Measurements from ENCODE around the gene CLEC2B. TPM values are rescaled to one million over a fixed set of nuclear protein-coding genes. Genes with fewer than 3 reads are reported as not detected.

The CLEC2B gene
- total RNA-seq, 2 experiments from 2014 or later = 12.6 to 13.7 TPM

DNA sequence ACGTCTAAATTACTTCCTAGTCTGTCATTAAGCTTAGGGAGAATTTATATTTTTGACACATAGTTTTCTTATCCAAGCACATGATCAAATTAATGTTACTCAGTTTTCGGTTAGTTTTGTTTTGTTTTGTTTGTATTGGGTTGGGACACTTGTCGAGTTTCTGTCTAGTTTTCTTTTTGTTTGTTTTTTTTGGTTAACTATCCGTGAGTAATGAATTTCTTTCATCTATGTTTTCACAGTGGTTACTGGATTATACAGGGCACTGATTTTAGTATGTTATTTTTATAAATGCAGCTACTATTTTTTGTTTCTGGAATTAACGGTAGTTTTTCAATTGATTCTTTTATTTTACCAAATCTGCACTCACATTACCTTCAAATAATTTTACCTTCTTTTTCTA is 39.2 kb downstream of the CLEC2B start:
- ChIA-PET CTCF (interaction anchor here (0.8 to 2.2 kb wide), 4 partner anchors 15 to 97 kb away, joined by 3 to 10 read pairs (median 4); no protein-coding TSS in a partner anchor), POLR2A (no interaction called here)
- Mint-ChIP-seq H3K27me3 (no peaks in the 10 kb centered on the region), H3K27ac (no peak overlapping the region), H3K4me3 (no peak overlapping the region), H3K9me3 (no peaks in the 10 kb centered on the region), H3K36me3 (no peaks in the 10 kb centered on the region), H3K4me1 (ENCODE audit: low read depth) (no peaks in the 10 kb centered on the region)
- intact Hi-C loops (cut with micrococcal nuclease) = no loop called here
- no peak for DNase-seq

DNA sequence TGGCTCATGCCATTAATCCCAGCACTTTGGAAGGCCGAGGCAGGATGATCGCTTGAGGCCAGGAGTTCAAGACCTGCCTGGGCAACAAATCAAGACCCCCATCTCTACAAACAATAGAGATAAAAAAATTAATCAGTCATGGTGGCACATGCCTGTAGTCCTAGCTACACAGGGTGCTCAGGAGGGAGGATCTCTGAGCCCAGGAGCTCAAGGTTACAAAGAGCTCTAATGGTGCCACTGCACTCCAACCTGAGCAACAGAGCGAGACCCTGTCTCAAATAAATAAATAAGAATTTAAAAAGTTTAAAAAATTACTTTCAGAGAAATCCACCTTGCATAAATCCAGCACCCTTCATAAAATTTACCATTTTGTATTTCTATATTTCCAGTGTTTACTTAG is 39.7 kb downstream of the CLEC2B start:
- no peak overlapping the region for H3K27ac Mint-ChIP-seq
- intact Hi-C loops (cut with micrococcal nuclease) = no loop called here
- no peak overlapping the region for H3K4me3 Mint-ChIP-seq
- no peaks in the 10 kb centered on the region for H3K9me3 Mint-ChIP-seq
- no peaks in the 10 kb centered on the region for H3K4me1 Mint-ChIP-seq (ENCODE audit: low read depth)
- ChIA-PET CTCF (interaction anchor here (0.8 to 2.2 kb wide), 4 partner anchors 14 to 97 kb away, joined by 3 to 10 read pairs (median 4); no protein-coding TSS in a partner anchor), POLR2A (interaction anchor here (0.6 kb wide), 1 partner anchor 104 kb away, joined by 4 read pairs; no protein-coding TSS in a partner anchor)
- DNase-seq = no peak
- H3K27me3 Mint-ChIP-seq = no peaks in the 10 kb centered on the region
- no peaks in the 10 kb centered on the region for H3K36me3 Mint-ChIP-seq

DNA sequence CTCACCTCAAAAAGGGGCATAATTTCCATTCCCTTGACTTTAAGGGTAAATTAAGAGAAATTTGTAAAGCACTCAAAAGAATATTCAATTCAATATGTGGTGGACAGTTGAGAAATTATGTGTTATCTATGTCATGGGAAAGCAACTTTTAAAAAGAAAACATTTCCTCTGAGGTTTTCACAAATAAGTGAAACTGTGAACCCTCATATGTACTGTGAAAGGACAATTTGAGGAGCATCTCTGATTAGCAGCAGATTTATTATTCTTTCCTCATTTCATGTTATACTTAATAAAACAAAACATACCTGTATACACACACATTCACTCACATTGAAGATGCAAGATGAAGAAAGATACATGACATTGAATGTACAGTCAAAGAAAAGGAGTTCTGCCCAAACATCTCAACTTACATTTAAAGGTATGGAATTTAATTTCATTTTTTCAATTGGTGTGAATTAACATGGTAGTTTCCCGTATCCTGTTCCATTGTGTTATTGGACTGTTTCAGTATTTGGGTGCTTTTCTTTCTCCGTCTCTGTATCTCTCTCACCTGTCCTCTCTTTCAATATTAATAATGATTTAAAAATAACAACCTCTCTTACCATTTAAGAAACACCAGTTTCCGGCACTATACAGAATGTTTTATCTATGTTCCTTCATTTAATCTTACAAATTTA is 41.8 kb downstream of the CLEC2B start, which contains the start of gene KLRF1:
Gene KLRF1, plus strand, starts transcription at position 273 of the 680 bp plus-strand sequence. Its CDS starts 64 bp downstream, at position 337.
- no peak within 1 kb of the TSS for H3K4me3 Mint-ChIP-seq
- H3K9me3 Mint-ChIP-seq = no peaks in the 10 kb centered on the region
- no peak within 1 kb of the TSS for H3K27ac Mint-ChIP-seq
- ChIA-PET CTCF (interaction anchor here (0.6 to 0.8 kb wide), 2 partner anchors 125 to 1179 kb away, joined by 3 read pairs; no protein-coding TSS in a partner anchor), POLR2A (no interaction called here)
- intact Hi-C loops (cut with micrococcal nuclease) = no loop called here
- DNase-seq = no peak
- no peaks in the 10 kb centered on the region for H3K4me1 Mint-ChIP-seq (ENCODE audit: low read depth)
- H3K27me3 Mint-ChIP-seq = peaks cover 5% of the 10 kb centered on the region
- H3K36me3 Mint-ChIP-seq = no peaks in the 10 kb centered on the region

DNA sequence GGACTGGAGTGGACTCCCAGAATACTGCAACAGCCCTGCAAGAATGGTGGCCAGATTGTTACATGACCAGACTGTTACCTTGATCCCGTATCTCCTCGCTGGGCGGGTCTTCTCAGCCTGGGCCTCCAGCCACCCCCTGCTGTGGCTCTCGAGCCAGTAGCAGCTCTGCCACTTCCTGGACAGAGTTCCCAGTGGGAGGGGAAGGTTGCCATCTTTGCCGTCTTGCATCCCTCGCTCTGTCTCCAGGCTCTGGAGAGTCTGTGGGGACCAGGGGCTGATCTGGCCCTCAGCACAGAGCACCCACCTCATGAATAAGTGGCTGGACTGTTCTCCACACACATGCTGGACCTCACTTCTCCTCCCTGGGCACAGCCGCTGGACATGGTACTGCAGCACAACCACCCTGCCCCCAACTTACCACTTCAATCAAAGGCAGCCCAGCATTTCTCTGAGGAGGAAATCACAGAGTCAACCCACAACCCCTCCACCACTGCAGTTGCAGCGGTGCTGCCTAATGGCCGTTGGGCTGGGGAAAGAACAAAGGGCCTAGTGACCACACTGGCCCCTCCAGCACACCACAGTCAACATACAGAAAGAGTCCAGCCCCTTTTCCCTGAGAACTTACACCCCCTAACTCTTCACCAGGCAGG is 48.7 kb downstream of the CLEC2B start:
- intact Hi-C loops (cut with micrococcal nuclease) = no loop called here
- POLR2A ChIA-PET = no interaction called here
- no peaks in the 10 kb centered on the region for H3K4me1 Mint-ChIP-seq (ENCODE audit: low read depth)
- no peaks in the 10 kb centered on the region for H3K36me3 Mint-ChIP-seq
- H3K27ac Mint-ChIP-seq = no peak overlapping the region
- peaks cover 24% of the 10 kb centered on the region for H3K27me3 Mint-ChIP-seq
- no peak overlapping the region for H3K4me3 Mint-ChIP-seq
- DNase-seq = no peak
- no peaks in the 10 kb centered on the region for H3K9me3 Mint-ChIP-seq
- CTCF ChIA-PET = no interaction called here

DNA sequence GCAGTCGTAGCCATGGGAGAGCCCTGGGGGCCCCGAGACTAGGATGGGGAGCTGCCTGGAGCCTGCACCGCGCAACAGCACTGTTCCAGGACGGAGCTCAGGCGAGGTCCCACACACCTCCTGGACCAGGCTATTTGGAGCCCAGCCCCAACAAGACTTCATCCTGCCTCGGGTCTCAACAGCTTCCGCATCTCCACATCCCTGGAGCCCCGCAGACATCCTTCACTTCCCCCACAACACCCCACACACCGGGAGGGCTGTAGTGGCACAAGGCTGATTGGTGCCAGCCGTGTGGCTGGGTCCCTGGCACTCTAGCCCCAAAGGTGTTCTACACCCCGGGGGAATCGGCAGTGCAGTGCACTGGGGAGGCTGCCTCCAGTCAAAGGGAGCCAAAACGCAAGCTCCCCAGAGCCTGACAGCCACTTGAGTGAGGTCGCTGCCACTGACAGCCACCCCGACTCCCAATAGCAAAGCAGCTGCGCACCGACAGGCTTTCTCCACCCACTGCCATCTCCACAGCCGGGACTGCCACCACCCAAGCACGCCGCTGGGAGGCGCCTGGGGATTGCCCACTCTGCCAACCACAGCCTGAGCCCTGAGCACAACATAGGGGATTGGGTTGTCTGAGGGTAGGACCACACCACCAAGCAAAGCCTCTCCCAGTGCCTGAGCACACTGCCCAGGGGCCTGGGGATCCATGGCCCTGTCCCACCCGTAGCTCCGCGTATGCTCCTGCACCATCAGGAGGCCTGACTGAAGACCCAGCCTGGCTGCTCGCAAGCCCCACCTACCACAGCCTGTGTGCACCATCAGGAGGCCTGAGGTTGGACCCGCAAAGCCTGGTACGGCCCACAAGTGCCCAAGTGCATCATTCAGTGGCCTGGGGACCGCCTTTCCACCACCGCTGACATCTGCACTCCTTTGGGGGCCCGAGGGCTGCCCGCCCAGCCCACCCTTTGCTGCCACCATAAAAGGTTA is 55.0 kb downstream of the CLEC2B start:
- no peak overlapping the region for H3K27ac Mint-ChIP-seq
- H3K9me3 Mint-ChIP-seq = no peaks in the 10 kb centered on the region
- intact Hi-C loops (cut with micrococcal nuclease) = loop anchor here (1.0 to 10.0 kb wide), 5 partner anchors 51 to 377 kb away; no protein-coding TSS in a partner anchor
- peaks cover 19% of the 10 kb centered on the region for H3K27me3 Mint-ChIP-seq
- ChIA-PET POLR2A (interaction anchor here (0.6 to 0.7 kb wide), 4 partner anchors 41 to 727 kb away, joined by 3 read pairs; no protein-coding TSS in a partner anchor), CTCF (interaction anchor here (0.6 to 14.0 kb wide), 38 partner anchors 9 to 376 kb away, joined by 3 to 139 read pairs (median 4); partner anchors contain the start of genes CLEC12B, CLEC2B and CLEC7A)
- DNase-seq = peak; percentile 91
- H3K4me3 Mint-ChIP-seq = peak overlapping the region; percentile 72
- no peaks in the 10 kb centered on the region for H3K36me3 Mint-ChIP-seq
- H3K4me1 Mint-ChIP-seq (ENCODE audit: low read depth) = peaks cover 12% of the 10 kb centered on the region

DNA sequence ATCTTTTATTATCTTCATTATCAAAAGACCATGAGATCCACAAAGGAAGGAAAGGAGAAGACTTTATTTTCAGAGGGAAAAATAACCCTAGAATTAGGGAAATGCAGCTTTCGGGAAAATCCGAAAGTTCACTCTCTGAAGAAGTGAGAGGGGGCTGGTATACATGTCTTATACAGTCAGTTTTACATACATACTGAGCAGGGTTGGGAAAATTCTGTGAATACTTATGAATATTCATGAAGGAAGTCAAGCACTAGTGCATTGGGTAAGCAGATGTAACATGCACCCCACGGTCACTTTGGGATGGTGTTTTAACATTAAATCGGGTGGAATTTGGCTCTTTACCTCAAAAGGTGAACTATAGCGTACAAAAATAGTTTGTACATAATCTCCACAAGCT is 57.5 kb downstream of the CLEC2B start:
- POLR2A ChIA-PET = interaction anchor here (1.1 kb wide), 1 partner anchor 96 kb away, joined by 4 read pairs; no protein-coding TSS in a partner anchor

DNA sequence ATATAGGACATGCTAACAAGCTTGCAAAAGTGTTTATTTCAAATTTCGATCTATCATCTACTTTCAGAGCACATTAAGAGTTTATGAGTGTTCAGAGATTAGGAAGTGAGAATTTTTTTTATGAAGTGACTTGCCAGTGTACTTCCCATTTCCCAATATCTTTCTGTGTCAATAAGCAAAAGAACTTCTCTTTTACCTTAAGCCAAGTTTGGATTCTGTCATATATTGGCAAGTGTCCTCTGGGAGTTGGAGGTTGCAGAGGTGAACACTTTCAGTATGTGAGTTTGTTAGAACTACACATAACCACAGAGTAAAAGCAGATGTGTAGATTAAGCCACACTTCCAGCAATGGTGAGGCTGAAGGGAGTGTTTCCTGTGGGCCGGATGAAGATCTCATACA is 58.5 kb downstream of the CLEC2B start:
- H3K9me3 Mint-ChIP-seq = no peaks in the 10 kb centered on the region
- no peaks in the 10 kb centered on the region for H3K36me3 Mint-ChIP-seq
- H3K27me3 Mint-ChIP-seq = peaks cover 17% of the 10 kb centered on the region
- DNase-seq = no peak
- POLR2A ChIA-PET = interaction anchor here (1.1 kb wide), 1 partner anchor 97 kb away, joined by 4 read pairs; no protein-coding TSS in a partner anchor
- H3K27ac Mint-ChIP-seq = no peak overlapping the region
- H3K4me3 Mint-ChIP-seq = no peak overlapping the region
- intact Hi-C loops (cut with micrococcal nuclease) = loop anchor here (10.0 kb wide), 1 partner anchor 194 kb away; no protein-coding TSS in a partner anchor
- CTCF ChIA-PET = interaction anchor here (0.6 to 14.0 kb wide), 3 partner anchors 26 to 129 kb away, joined by 3 to 139 read pairs (median 5); no protein-coding TSS in a partner anchor
- peaks cover 12% of the 10 kb centered on the region for H3K4me1 Mint-ChIP-seq (ENCODE audit: low read depth)

More for the DNA sequence above, 57.5 kb downstream of the CLEC2B start:
- Mint-ChIP-seq H3K4me3 (no peak overlapping the region), H3K4me1 (ENCODE audit: low read depth) (peaks cover 12% of the 10 kb centered on the region), H3K9me3 (no peaks in the 10 kb centered on the region), H3K27me3 (peaks cover 17% of the 10 kb centered on the region), H3K27ac (no peak overlapping the region), H3K36me3 (no peaks in the 10 kb centered on the region)
- DNase-seq = no peak
- intact Hi-C loops (cut with micrococcal nuclease) = loop anchor here (10.0 kb wide), 1 partner anchor 193 kb away; no protein-coding TSS in a partner anchor
- CTCF ChIA-PET = interaction anchor here (1.0 to 14.0 kb wide), 2 partner anchors 25 to 63 kb away, joined by 5 to 139 read pairs; no protein-coding TSS in a partner anchor

DNA sequence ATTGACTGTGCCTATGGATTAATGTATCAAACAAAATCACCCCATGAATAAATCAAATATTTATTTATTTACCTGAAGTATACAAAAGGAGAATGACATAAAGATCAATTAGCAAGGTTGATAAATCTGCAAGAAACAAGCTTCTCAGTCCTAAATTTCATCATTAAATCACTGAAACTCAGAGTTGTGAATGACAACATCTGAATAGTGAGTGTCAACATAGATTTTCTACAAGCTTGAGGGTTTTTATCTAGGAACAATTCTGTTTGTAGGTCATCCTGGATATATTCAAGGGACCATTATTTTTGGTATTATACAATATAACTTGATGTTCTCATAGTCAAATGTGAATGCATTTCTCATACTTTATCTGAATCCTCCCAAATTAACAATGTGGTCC is 59.3 kb downstream of the CLEC2B start:
- H3K4me1 Mint-ChIP-seq (ENCODE audit: low read depth) = peaks cover 12% of the 10 kb centered on the region
- H3K36me3 Mint-ChIP-seq = no peaks in the 10 kb centered on the region
- H3K9me3 Mint-ChIP-seq = no peaks in the 10 kb centered on the region
- intact Hi-C loops (cut with micrococcal nuclease) = loop anchor here (10.0 kb wide), 1 partner anchor 195 kb away; no protein-coding TSS in a partner anchor
- no peak overlapping the region for H3K4me3 Mint-ChIP-seq
- DNase-seq = no peak
- H3K27me3 Mint-ChIP-seq = peaks cover 17% of the 10 kb centered on the region
- ChIA-PET POLR2A (no interaction called here), CTCF (interaction anchor here (0.6 to 14.0 kb wide), 5 partner anchors 12 to 200 kb away, joined by 3 to 139 read pairs (median 3); partner anchors contain the start of gene CLEC12B)
- no peak overlapping the region for H3K27ac Mint-ChIP-seq

DNA sequence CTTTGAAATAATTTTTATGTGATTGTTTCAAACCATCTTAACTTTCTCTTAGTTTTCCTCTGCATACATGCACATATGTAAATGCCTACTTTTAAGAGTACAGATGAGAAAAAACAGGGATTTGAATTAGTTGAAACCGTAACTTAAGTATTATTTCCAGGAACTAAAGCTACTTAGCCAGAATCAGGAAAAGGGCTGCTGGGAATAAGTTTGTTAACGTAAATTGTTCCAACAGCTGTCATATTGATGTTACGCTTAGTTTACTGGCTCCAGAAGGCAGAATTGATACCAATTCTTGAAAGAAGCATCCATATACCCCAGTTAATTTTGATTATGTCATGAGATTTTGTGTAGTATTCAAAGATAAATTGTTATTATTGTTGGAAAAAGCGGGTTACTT is 59.8 kb downstream of the CLEC2B start:
- CTCF ChIA-PET = interaction anchor here (0.8 to 14.0 kb wide), 4 partner anchors 12 to 200 kb away, joined by 3 to 139 read pairs (median 4); partner anchors contain the start of gene CLEC12B
- no peak overlapping the region for H3K27ac Mint-ChIP-seq
- peaks cover 12% of the 10 kb centered on the region for H3K4me1 Mint-ChIP-seq (ENCODE audit: low read depth)
- H3K36me3 Mint-ChIP-seq = no peaks in the 10 kb centered on the region
- intact Hi-C loops (cut with micrococcal nuclease) = no loop called here
- POLR2A ChIA-PET = no interaction called here
- H3K9me3 Mint-ChIP-seq = no peaks in the 10 kb centered on the region
- H3K27me3 Mint-ChIP-seq = peaks cover 17% of the 10 kb centered on the region
- DNase-seq = no peak
- H3K4me3 Mint-ChIP-seq = no peak overlapping the region

DNA sequence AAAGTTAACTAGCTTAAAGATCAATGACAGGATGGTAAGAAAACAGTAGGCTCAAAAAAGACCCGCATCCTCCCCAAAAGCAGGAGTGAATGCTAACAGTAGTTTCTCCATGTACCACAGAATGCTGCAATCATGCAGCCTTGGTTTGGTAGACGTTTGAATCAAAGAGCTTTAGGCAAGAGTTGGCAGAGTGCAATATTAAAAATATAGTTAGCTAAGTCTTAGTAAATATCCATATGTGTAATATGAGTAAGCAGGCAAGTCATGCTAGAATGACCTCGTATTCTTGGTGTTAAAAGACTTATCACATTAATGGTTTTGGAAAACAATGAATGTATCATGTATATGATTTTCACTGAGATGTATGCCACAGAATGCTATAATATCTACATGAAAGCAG is 60.6 kb downstream of the CLEC2B start:
- H3K4me3 Mint-ChIP-seq = no peak overlapping the region
- intact Hi-C loops (cut with micrococcal nuclease) = no loop called here
- H3K9me3 Mint-ChIP-seq = no peaks in the 10 kb centered on the region
- peaks cover 17% of the 10 kb centered on the region for H3K27me3 Mint-ChIP-seq
- no peak overlapping the region for H3K27ac Mint-ChIP-seq
- ChIA-PET POLR2A (interaction anchor here (1.2 kb wide), 1 partner anchor 50 kb away, joined by 3 read pairs; no protein-coding TSS in a partner anchor), CTCF (interaction anchor here (1.4 to 14.0 kb wide), 4 partner anchors 11 to 332 kb away, joined by 4 to 139 read pairs (median 10); no protein-coding TSS in a partner anchor)
- peaks cover 8% of the 10 kb centered on the region for H3K4me1 Mint-ChIP-seq (ENCODE audit: low read depth)
- DNase-seq = no peak
- H3K36me3 Mint-ChIP-seq = no peaks in the 10 kb centered on the region

DNA sequence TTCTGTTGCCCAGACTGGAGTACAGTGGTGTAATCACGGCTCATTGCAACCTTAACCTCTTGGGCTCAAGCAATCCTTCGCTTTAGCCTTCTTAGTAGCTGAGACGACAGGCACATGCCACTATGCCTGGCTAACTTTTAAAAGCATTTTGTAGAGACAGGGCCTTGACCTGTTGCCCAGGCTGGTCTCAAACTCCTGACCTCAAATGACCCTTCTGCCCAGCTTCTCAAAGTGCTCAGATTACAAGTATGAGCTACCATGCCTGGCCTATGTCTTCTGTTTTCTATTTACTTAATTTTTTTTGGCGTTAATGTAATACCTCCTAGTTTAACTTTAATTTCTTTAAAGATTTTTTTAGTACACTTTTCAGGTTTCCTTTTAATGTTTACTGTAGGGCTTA is 62.4 kb downstream of the CLEC2B start:
- H3K4me1 Mint-ChIP-seq (ENCODE audit: low read depth) = peaks cover 6% of the 10 kb centered on the region
- peaks cover 13% of the 10 kb centered on the region for H3K27me3 Mint-ChIP-seq
- H3K27ac Mint-ChIP-seq = no peak overlapping the region
- H3K36me3 Mint-ChIP-seq = no peaks in the 10 kb centered on the region
- POLR2A ChIA-PET = no interaction called here
- intact Hi-C loops (cut with micrococcal nuclease) = no loop called here
- CTCF ChIA-PET = interaction anchor here (1.6 to 14.0 kb wide), 2 partner anchors 58 to 346 kb away, joined by 3 to 139 read pairs; no protein-coding TSS in a partner anchor
- H3K4me3 Mint-ChIP-seq = no peak overlapping the region
- no peaks in the 10 kb centered on the region for H3K9me3 Mint-ChIP-seq
- DNase-seq = no peak

Measured in activated CD4-positive, alpha-beta memory T cell treated with anti-CD3 and anti-CD28 coated beads for 36 hours (primary cell).